ENCODE data around the gene NIPAL4.
A peak's percentile ranks its signal among the peaks of the same experiment; 100 is the strongest.
"Not testable (repeated sequence)": the region's sequence is repeated elsewhere in the genome, so short reads cannot be mapped to it uniquely, and the experiment has no call there.

The NIPAL4 gene

DNA sequence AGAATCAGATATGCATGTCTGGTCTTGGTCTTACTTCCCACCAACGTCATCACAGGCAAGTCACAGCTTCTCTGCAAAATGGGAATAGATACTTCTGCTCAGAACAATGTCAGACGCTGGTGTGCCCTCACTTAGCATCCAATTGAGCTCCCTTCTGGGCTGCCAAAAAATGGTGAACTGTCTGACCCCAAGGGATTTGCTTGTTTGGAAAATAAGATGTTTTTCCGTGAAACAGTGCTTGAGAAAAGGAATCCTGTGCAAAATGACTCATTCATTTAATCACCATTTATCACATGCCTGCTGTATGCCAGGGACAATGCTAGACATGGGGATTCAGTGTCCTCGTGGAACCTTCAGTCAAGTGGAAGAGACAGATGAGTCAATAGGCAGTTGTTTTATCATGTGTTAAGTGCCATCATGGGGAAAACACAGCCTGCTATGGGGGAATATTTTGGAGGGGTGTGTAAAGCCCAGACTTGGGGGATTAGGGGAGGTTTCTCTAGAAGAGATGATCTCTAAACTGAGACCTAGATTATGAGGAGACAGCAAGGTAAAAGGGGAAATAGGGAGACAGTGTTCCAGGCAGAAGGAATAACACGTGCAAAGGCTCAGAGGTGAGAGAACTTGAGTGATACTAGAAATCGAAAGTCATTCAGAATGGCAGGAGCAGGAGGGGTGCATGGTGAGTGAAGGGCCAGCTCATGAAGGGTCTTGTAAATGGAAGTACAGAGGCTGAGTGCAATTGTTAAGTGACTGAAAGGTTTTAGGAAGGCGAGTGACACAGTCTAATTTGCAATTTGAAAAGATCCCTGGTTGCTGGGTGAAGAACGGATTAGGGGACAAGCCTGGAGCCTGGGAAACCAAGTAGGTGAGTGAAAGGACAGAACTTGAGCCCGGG, 3.9 kb downstream of the NIPAL4 start:
- DNase-seq = no peak

DNA sequence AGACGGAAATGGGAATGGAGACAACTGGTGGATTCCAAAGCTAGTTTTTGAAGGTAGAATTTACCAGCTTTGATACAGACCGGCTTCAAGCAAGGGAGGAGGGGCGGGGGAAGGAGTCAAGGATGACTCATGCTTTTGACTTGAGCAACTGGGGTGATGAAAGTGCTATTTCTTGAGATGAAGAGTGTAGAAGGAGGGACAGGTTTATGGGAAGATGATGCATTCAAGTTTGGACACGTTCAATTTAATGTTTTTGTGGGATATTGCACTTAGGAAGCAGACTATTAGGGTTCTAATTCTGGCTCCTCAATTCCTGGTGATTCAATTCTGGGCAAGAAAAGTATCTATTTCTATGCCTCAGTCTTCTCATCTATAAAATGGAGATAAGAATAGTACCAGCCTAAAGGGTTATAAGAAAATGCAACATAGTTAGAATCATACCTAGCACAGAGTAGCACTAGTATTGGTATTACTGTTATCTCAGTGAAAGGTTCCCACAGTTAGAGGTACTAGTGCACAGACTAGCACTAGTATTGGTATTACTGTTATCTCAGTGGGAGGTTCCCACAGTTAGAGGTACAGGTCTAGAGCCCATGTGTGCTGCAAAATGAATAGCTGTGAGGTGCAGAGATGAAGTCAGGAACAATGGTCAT, 4.6 kb downstream of the NIPAL4 start:
- DNase-seq = no peak

DNA sequence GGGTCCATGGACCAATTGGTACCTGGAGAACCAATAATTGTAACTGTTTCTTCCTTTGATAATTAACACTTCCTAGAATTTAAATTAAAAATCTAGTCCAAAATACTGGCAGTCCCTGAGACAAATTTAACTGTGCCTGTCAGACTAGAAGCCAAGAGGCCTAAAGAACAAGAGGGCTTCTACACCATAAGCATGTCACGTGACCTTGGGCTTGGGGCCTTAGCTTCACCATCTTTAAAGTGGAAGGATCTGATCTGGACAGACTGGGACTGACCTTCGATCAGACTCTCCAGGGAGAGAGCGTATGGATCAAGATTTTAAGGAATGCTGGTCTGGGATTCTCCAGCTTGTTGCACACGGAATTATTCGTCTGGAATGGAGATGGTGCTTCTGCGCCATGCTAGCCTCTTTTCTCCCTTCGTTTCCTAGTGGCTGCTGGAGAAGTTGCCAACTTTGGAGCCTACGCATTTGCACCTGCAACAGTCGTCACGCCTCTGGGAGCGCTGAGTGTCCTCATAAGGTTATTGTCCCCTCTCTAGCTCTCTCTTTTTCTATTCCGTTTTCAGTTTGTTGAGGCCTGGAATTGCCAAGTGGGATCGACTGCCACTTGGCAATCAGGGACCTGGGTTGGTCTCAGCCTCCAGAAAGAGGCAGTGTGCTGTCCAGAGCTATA, 8.4 kb downstream of the NIPAL4 start:
- DNase-seq = no peak

DNA sequence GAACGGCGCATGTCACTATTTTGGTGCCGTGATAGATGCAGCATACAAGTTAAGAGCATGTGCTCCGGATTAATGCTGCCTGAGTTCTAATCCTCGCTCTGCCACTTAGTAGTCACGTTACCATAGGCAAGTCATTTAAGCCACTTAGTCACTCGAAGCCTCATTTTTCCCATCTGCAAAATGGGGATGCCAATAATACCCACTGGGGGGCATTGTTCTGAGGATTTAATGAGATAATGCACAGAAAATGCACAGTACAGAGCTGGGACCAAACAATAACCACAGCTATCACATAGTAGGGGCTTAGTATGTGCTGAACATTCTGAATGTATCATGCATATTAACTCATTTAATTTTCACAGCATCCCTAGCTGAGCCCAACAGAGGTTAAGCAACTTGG, 9.1 kb downstream of the NIPAL4 start:
- no peak for DNase-seq

DNA sequence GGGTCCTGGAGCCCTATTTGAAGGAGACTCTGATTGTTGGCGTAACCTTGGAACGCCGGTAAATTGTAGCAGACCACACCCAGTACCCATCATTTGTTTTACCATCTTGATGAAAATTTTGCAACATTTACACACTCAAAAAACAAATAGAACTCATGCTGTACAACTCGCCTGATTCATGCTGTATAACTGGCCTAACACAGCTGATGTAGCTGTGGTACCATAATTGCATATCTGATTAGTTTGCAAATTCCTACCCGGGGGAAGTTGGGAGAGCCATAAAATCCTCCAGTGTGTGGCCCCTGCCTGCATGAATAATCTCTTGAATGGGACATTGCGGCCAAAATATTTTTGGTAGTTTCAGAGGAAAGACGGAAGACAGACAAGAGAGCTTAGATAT, 9.7 kb downstream of the NIPAL4 start:
- no peak for DNase-seq

DNA sequence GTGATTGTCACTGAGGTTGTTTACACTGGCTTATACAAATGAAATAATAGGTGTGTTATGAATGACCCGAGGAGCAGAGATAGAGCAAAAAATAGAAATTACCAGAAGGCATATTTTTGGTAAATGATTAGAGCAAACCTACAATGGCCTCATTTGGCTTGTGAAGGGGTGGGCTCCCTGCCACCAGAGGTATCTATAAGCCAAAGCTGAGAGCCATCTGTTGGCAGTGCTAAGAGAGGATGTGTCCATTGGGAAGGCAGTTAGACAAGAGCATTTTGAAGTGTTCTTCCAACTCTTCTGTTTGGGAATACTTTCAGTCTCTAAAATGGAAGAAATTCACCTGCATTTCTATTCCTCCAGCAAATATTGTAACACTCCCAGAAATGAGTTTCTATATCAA, 10.6 kb downstream of the NIPAL4 start:
- DNase-seq = peak; percentile 55

DNA sequence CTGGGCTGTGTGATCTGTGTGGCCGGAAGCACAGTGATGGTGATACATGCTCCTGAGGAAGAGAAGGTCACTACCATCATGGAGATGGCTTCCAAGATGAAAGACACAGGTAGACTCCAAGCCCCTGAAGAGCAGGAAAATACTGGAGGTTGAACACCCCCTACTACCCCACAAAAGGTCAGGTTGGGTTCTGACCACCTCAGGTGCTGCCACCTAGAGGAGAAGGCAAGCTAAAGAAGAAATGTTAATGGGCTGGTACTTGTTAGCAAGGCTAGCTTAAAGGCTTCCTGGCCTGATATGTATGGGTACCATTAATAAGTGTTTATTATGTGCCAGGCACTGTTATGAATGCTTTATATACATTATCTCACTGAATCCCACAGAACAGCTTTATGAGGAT, 11.7 kb downstream of the NIPAL4 start:
- DNase-seq = no peak

DNA sequence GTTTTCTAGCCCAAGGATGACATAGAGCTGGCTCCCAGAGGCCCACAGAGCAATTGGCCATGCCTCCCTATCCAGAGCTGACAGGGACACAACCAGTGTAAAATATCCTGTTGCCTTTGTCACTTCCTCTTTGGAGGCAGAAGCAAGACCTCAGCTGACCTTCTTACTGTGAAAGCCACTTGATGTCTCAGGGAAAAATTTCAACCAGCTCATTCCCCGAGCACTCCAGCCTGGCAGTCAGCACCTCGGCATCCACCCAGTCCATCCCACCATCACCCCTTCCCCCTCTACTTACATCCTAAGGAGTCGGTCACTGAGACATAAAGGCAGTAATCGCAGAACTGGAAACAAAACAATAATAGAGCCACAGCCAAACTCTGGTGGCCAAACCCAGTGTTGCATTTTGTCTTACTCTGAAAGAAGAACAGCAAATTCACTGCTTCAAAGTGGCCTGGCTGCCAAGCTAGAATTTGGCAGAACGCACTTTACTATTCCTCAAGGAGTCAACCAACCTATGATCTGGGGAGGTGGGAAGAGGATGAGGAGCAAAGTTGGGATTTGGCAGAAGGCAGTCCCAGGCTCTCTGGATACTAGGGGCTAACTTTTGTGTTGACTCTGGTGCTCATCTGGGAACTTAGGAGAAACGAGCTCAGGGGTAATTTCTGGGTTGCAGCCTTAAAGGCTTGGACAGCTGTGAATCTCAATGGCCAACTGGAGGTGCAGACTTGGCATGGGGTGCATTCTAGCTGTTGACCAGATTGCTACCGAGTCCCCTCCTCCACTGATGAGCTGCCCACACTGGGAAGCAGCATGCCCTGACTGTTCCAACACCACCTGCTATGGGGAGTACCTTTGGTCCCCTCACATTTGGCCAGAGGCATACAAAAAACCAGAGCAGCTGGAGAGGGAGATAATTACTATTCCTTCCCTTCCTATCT, 13.6 kb downstream of the NIPAL4 start:
- DNase-seq = peak; percentile 56

DNA sequence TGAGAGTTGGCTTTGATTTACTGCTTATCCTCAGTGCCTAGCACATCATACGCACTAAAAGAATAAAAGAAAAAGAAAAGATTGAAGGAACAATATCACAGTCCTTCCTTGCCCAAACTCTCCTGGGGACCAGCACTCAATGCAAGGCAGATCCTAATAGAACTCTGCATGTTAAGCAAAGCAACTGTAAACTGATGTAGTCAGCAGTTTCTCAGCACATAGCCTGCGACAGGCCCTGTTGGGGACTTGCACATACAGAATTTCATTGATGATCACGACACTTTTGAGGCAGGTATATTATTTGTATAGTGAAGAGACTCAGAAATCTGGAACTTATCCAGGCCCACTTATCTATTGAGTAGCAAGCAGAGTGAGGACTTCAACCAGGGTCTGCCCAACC, 15.4 kb downstream of the NIPAL4 start:
- no peak for DNase-seq

DNA sequence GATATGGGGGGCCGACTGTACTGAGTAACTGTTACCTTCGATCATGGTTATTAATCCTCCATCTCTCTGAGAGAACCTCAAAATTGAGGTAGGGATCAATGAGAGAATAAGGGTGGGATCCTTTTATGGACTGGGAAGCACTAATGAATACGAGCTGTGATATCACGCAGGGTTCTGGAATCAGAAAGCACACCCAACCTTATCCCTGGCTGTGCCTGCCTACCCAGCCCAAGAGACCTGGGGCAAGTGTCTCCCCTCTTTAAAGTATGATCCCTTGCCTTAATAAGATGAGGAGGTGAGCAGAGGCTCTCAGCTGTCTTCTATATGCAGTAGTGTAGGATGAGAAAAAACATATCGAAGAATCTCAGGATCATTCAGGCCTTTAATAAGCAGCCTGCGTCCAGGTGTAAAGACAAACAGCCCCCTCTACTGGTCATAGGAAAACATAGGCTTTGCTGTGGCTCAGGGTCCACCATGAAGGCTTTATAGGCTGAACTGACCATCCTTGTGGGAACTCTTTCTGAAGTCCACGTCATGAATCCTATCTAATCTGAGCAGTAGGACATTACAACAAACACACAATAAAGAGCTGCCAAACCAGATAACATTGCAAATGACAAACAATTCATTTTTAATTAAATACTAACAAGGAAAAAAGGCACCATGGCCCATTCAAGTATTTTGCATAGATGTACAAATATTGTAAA, 16.8 kb downstream of the NIPAL4 start:
- DNase-seq = no peak

DNA sequence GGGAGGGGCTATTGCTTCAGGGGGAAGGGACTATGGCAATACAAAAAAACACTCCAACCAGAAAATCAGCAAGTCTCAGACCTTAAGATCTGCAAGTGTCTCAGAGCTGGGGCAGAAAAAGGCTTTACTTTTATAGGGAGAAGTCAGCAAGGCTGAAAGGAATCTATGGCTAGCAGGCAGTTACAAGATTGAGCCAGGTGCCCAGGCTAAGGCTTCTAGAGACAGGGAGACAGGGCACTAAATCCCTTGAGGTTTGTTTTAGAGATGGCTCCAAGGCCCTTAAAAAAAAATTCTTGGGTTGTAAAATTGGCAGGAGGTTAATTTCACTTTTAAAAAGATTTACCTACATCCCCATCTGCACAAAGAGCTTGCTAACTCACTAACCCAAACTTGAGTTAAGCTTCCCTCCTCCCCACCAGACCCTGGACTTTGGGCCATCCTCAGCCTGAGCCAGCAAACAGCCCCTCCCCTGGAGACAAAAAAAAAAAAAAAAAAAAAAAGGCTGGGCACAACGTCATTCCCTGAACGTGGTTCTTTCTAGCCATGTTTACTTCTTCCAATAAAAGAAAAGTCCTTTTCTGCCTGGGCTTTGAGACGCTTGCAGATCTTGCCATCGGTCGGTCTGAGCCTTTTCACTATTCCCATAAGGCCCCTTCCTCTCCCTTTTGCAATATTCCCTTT, 17.9 kb downstream of the NIPAL4 start:
- DNase-seq = no peak

DNA sequence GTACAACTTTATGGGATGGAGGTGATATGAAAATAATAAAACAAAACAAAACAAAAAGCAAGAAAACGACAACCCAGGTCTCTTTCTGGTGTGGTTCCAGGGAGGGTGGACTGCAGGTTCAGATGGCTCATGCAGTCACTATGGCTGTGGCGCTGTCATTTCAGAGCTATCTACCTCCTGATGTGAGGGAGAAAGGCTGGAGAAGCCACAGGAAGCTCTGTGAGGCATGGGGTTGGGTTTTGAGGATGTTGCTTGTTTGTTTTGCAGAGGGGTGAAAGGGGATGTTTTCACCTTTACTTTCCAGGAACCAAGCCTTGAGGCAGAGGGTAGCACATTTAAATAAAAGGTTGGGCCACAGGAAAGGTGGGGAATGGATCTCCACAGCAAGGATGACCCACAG, 18.7 kb downstream of the NIPAL4 start:
- no peak for DNase-seq

DNA sequence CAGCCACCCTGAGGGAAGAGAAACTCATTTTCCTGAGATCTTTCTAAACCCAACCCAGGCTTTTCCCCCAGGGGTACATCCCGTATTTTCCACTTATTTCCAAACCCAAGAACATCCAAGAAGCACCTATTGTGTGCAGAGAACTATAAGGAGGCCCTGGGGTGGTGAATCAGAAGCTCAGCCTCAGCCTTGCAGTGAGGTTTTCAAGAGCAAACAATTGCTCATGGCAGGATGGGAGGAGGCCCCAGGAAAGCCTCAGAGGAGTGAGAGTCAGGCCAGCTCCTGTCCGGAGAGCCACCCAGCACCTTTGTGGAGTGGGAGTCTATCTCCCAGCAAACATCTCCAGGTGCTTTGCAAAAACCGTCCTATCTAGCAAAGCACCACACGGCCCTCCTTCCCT, 19.2 kb downstream of the NIPAL4 start:
- no peak for DNase-seq

DNA sequence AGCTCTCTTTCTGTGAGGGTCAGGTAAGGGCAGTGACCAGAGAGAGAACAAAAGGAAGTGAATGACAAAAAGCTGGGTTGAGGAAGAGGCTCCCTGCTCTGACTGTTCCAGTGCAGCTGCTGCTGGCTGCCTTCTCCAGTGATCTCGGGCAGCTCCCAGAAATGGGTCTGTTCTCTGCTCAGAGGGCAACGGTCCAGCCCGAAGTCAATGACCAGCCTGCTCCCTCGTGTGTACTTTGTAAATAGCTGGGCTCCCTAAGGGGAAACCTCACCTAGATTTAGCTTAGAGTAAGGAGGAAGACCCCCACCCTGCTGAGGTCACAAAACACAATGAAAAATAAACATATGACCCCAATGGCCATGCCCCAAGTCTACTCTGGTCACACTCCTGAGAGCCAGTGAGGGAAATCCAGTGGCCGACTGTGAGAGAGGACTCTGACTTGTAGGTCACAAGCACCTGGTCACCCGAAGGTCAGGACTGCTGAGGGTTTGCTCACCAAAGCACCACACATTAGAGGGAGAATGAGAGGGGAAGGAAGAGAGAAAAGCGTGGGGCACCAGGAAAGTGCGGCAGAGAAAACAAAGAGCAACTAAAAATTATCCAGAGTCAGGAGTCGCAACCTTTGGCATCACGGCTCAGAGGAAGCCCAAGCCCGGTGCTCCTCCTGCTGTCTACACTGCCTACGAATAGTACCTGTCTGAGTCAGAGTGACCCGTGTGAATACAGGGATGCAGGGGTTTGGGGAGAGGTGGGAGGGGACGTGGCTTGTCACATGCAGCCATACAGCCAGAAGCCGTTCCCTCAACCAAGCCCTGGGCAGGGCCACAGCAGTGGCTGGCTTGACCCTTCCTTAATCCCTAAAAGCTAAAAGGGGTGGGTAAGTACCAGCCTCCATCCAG, 19.8 kb downstream of the NIPAL4 start:
- DNase-seq = no peak

DNA sequence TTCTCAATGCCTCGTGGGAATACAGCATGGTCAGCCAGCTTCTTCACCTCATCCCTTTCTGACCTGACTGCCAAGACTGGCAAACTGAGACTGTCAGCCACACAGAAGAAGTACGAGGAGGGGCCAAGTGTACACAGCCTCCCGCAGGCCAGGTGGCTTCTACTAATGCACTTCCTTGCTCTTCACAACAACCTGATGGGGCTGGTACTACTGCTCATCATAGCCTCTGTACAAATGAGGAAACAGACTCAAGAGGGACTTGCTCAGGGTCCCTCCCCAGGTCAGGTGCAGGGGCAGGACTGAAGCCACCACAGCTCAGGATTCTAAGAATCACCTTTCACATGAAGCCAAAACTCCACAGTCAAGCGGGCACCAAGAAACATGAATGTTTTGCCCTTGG, 21.3 kb downstream of the NIPAL4 start:
- no peak for DNase-seq

DNA sequence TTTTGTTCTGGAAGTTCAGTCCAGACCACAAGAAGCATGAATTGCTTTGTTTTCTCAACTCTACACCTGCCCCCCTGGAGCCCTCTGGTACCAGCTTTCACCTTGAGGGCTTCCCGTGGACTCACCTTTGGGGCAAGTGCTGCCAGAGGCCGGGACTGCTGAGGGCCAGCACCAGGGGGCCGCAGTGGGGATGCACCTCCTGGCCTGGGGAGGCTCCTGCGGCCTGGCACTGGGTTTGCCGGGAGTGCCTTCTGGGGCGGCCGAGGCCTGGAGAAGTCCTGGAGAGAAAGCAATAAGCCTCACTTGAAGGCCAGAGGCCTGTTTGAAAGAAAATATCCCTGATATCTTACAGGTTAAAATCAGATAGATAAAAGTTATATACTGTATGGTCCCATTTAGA, 21.7 kb downstream of the NIPAL4 start:
- no peak for DNase-seq

DNA sequence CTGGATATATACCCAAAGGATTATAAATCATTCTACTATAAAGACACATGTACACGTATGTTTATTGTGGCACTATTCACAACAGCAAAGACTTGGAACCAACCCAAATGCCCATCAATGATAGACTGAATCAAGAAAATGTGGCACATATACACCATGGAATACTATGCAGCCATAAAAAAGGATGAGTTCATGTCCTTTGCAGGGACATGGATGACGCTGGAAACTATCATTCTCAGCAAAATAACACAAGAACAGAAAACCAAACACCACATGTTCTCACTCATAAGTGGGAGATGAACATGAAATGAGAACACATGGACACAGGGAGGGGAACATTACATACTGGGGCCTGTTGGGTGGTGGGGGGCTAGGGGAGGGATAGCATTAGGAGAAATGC, 22.7 kb downstream of the NIPAL4 start:
- DNase-seq = not testable (repeated sequence)

DNA sequence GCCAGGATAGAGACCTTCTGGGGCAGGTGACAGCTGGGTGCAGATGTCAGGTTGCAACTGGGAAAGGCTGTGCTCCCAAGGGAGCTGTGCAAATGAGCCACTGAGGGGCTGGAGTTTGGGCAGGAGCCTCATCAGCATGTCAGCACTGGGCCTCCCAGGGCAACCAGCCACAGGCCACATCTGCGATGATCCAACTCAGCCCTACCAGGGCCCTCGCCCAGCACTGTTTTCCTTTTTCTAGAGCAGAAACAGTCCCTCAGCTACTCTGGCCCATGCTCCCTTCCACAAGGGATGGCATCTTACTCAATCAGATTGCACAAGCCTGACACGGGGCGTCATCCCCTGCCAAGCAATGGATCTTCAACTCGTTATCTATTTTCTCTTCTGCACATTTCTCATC, 24.8 kb downstream of the NIPAL4 start:
- DNase-seq = no peak

DNA sequence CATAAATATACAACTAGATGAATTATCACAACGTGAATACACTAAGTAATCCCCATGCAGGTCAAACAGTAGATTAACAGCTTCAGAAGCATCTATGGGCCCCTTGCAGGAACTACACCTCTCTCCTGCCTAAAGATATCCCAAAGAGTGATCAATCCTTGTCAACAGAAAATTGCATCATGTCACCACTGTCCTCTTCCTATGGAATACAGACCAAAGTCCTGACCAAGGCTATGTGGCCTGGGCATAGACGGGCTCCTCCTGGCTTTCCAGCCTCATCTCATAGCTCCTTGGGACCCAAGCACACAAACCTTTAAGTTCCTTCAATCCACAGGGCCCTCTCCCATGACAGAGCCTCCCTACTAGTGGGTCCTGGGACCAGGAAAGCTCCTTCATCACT, 25.3 kb downstream of the NIPAL4 start:
- no peak for DNase-seq

DNA sequence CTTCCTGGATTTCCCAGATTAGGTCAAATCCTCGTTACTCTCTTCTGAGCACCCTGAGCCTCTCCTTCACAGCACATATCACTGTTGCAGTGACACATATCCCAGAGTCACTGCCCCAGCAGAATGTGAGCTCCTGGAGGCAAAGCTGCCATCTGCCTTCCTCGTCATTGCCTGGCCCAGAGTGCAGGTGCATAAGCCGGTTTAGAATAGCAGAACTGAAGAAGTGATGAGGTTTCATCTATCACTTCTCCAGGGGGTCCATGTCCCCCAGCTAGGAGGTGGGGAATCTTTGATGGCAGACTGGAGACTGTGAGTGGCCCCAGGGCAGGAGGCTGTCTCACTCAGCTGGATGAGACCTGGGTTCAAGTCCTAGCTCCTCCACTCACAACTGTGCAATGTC, 25.8 kb downstream of the NIPAL4 start:
- DNase-seq = no peak

Data from NCI-H446 treated with DMSO at 0.1 percent for 48 hours (cell line).